ENCODE data around the gene SNAPC2.

The SNAPC2 gene, protein sequence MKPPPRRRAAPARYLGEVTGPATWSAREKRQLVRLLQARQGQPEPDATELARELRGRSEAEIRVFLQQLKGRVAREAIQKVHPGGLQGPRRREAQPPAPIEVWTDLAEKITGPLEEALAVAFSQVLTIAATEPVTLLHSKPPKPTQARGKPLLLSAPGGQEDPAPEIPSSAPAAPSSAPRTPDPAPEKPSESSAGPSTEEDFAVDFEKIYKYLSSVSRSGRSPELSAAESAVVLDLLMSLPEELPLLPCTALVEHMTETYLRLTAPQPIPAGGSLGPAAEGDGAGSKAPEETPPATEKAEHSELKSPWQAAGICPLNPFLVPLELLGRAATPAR

DNA sequence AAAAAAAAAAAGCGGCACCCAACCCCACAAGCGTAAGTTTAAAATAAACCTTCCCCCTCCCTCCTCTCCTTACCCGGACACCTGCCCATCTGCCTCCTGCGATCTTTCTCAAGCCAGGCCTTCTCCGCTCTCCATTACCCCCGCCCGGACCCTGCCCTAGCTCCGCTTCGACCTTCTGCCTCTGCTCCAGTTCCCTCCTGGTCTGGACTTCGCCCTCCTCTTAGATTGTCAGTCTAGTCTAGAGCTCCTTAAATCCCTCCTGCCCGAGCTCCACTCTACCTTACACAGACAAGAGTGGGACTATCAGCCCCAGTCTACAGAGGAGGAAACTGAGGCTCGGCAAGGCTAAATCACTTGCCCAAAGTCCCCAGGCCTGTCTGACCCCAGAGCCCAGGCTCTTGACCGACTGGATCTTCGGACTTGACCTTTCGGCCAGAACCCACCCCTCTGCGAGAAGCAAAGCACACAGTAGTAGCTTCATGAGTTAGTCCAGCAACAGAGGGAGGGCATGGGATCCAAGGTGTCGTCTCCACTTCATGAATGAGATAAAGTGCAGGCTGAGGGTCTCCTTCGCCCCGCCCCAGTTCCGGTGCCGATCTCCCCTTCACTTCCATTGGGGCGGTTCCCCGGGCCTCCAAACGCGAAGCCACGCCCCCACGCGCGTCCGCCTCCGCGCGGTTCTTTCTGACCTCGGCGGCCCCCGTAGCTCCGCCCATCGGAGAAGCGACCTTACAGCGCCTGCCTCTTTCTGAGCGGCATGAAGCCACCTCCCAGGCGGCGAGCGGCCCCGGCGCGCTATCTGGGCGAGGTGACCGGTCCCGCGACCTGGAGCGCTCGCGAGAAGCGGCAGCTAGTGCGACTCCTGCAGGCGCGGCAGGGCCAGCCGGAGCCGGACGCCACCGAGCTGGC is at the start of gene SNAPC2:
TSS of gene SNAPC2 (plus strand) at position 729 of the 909 bp plus-strand sequence. CDS start at position 758, 29 bp downstream.
- peak; percentile 87 for DNase-seq (ENCODE audit: extremely low read depth, low read depth)
- TF ChIP-seq, protein P1, sequence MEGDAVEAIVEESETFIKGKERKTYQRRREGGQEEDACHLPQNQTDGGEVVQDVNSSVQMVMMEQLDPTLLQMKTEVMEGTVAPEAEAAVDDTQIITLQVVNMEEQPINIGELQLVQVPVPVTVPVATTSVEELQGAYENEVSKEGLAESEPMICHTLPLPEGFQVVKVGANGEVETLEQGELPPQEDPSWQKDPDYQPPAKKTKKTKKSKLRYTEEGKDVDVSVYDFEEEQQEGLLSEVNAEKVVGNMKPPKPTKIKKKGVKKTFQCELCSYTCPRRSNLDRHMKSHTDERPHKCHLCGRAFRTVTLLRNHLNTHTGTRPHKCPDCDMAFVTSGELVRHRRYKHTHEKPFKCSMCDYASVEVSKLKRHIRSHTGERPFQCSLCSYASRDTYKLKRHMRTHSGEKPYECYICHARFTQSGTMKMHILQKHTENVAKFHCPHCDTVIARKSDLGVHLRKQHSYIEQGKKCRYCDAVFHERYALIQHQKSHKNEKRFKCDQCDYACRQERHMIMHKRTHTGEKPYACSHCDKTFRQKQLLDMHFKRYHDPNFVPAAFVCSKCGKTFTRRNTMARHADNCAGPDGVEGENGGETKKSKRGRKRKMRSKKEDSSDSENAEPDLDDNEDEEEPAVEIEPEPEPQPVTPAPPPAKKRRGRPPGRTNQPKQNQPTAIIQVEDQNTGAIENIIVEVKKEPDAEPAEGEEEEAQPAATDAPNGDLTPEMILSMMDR (IDR thresholded peaks at IDR 0.05; ENCODE audit: low read depth, low read length), result no peak

DNA sequence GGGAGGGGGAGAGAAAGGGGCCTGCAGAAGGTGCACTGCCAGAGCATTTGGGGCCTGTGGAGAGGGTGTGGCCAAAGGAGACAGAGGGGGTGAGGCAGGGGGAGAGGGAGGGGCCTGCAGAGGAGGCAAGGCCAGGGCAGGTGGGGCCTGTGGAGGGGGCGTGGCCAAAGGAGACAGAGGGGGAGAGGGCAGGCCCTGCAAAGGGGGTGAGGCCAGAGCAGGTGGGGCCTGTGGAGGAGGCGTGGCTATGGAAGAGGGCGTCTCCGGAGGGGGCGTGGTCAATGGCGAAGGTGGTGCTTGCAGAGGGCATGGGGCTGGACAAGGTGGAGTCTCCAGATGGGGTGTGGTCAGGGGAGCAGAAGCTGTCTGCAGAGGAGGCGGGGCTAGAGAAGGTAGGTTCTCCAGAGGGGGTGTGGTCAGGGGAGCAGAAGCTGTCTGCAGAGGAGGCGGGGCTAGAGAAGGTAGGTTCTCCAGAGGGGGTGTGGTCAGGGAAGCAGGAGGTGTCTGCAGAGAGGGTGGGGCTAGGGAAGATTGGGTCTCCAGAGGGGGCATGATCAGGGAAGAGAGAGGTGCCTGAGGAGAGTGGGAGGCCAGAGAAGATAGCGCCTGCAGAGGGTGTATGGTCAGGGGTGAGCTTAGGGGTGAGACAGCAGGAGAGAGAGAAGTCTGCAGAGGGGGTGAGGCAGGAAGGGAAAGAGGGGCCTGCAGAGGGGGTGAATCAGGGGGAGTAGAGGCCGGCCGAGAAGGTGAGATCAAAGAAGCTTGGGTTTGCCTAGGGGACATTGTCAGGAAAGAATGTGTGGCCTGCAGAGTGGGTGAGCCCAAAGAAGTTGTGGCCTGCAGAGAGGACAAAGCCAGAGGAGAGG is 49.3 kb upstream of the SNAPC2 start:
- no peak for DNase-seq (ENCODE audit: extremely low read depth, low read depth)
- TF ChIP-seq, protein P1 (IDR thresholded peaks at IDR 0.05; ENCODE audit: low read depth, low read length), result no peak

DNA sequence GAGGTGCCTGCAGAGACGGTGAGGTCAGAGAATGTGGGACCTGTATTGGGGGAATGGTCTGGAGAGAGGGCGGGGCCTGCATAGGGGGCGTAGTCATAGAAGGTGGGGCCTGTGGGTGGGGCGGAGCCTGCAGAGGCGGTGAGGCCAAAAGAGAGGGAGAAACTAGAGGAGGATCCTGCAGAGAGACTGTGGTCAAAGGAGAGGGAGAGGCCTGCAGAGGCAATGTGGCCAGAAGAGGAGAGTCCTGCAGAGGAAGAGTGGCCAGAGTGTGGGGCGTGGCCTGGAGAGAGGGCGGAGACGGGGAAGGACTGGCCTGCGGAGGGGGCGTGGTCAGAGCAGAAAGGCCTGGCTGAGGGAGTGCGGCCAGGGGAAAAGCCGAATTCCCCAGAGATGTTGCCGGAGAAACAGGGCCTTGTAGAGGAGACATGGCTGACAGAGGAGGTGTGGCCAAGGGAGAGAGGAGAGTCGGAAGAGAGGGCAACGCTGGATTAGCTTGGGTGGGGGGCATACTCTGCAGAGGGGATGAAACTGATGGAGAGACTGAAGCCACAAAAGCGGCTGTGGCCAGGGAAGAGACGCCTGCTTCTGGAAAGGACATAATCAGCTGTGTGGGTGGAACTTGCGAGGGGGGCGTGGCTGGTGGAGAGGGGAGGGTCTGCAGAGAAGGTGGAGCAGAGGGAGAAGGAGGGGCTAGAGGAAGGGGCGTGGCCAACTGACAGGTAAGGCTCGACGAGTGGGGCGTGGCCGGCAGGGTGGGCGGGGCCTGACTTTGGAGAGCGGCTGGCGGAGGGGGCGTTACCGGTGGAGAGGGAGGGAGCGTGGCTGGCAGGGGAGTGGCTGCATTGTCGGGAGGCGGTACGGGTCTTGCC is 48.5 kb upstream of the SNAPC2 start:
- peak; percentile 60 for DNase-seq (ENCODE audit: extremely low read depth, low read depth)
- TF ChIP-seq, protein P1 (IDR thresholded peaks at IDR 0.05; ENCODE audit: low read depth, low read length), result no peak

DNA sequence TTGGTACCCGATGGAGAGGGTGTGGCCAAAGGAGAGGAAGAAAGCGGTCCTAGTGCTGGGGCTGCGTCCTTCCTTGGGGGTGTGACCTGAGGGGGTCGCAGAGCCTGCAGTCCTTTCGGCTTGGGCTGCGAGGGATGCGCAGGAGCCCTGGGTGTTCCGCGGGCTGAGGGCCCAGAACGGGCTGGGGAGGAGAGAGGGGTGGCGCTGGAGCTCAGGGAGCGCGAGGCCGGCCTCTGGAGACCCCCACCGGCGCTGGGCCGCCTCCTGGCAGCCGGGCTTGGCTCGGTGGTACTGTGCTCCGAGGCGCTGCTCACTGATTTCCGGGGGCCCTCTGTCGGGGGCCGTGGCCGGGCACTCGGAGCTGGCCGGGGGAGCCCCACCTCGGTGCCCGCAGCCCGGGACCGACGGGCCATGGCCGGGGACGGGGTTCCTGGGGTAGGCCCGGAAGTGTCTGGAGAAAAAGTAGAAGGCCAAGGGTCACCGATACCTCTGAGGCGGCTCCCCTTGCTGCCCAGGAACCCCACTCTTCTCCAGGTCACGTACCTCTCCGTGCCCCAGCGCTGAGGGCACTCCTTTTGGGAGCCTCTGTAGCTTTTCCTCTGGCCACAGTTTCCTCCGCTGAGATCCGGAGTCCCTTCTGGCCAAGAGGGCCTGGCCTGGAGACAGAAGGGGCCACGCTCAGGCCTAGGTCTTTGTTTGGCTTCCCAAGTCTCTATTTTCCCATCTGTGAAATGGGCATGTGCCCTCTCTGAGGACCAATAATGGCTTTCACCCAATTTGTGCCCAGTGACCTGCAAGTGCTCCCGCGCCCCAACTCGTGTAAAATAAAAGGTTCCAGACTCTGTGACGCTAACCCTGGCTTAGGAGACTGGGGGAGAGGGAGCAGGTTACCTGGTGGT is 47.6 kb upstream of the SNAPC2 start:
- TF ChIP-seq, protein P1 (IDR thresholded peaks at IDR 0.05; ENCODE audit: low read depth, low read length), result no peak
- no peak for DNase-seq (ENCODE audit: extremely low read depth, low read depth)

DNA sequence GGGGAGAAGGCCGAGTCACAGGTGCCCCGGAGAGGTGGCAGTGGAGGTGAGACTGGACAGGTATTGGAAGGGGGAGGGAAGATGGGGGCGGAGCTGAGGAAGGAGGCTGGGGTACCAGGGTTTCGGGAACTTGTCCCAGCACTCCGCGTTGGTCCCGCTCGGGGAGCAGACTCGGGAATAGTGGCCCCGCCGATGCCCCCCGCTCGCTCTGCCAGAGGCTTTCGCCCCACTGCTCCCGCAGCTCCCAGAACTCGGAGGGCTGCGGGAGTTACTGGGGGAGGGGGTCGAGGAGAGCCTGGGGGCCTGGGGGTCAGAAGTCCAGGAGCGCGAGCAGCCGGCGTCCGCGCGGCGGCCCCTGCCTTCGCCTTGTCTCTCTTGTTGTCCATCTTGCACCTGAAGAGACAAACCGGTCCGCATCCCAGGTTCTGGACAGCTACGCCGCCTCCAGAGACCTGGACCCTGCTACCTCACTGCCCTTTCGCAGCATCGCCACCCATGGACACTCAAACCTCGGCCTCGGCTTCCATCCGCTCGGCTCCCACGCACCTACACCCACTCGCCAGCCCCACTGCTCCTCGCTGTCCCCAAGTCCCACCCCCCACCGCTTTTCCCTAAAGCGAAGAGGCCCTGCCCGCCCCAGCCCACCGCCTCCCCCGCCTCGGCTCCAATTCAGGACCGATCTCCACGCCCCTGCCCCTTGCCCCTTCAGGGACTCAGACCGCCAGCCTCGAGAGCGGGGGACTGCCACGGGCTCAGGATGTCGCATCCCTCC is 46.6 kb upstream of the SNAPC2 start:
- TF ChIP-seq, protein P1 (IDR thresholded peaks at IDR 0.05; ENCODE audit: low read depth, low read length), result no peak
- no peak for DNase-seq (ENCODE audit: extremely low read depth, low read depth)

Measured in AG09319 (cell line).